H4 (cell line): ENCODE results near the gene GPD1L. TPM values are rescaled to one million over a fixed set of nuclear protein-coding genes. Genes with fewer than 3 reads are reported as not detected.

Experiments
- DNase-seq: peaks from one replicate; pipeline ENCODE4 v3.0.0-alpha.2; 2015; ENCODE audit warnings: low spot score
- total RNA-seq: library from RNA; depleted of rRNA; stranded (reverse); fragments of >200 nt; shearing (Covaris generic); gene quantifications from 2 replicates; pipeline ENCODE4 v1.2.3, GENCODE V29; 2014

Gene GPD1L
- total RNA-seq, 1 experiment from 2014 or later = 10.1 TPM

- no peak for DNase-seq
Observed at GRCh38 chr3:32136703-32137102, 30.3 kb downstream of the GPD1L start.

GRCh38 chr3:32137870-32138269 lies 31.4 kb downstream of the GPD1L start:
- no peak for DNase-seq

GRCh38 chr3:32138545-32139104 lies 32.2 kb downstream of the GPD1L start:
- DNase-seq = no peak

GRCh38 chr3:32140943-32141342 lies 34.5 kb downstream of the GPD1L start:
- DNase-seq = no peak

GRCh38 chr3:32143849-32144757 lies 37.7 kb downstream of the GPD1L start:
- DNase-seq = peak; percentile 79

- no peak for DNase-seq
Observed at GRCh38 chr3:32146746-32147211, 40.4 kb downstream of the GPD1L start.

GRCh38 chr3:32147509-32147908 lies 41.1 kb downstream of the GPD1L start:
- no peak for DNase-seq

GRCh38 chr3:32147933-32148332 lies 41.5 kb downstream of the GPD1L start:
- no peak for DNase-seq

GRCh38 chr3:32148351-32148750 lies 41.9 kb downstream of the GPD1L start:
- DNase-seq = no peak

GRCh38 chr3:32153414-32154204 lies 47.2 kb downstream of the GPD1L start:
- no peak for DNase-seq

- DNase-seq = no peak
Observed at GRCh38 chr3:32154205-32154579, 47.8 kb downstream of the GPD1L start.

- no peak for DNase-seq
Observed at GRCh38 chr3:32155117-32155516, 48.7 kb downstream of the GPD1L start.

- no peak for DNase-seq
Observed at GRCh38 chr3:32157600-32158264, 51.3 kb downstream of the GPD1L start.

- no peak for DNase-seq
Observed at GRCh38 chr3:32160706-32161214, 54.3 kb downstream of the GPD1L start.

GRCh38 chr3:32165442-32165841 lies 59.0 kb downstream of the GPD1L start:
- DNase-seq = no peak

GRCh38 chr3:32166654-32167053 lies 60.2 kb downstream of the GPD1L start:
- no peak for DNase-seq

GRCh38 chr3:32172420-32172819 lies 66.0 kb downstream of the GPD1L start:
- no peak for DNase-seq

GRCh38 chr3:32175607-32176197 lies 69.3 kb downstream of the GPD1L start:
- DNase-seq = peak; percentile 45

GRCh38 chr3:32176989-32177701 lies 70.7 kb downstream of the GPD1L start:
- peak; percentile 28 for DNase-seq

- peak; percentile 84 for DNase-seq
Observed at GRCh38 chr3:32177702-32178198, 71.3 kb downstream of the GPD1L start.
